SK-N-SH (cell line): ENCODE results near the gene RHEBL1.

ENCODE experiments used
- CTCF ChIP-seq: fragments of 200-600 bp; sonication (generic); IDR thresholded peaks from 2 replicates; pipeline ENCODE4 v1.6.1; 2017; ENCODE audit warnings: antibody characterized with exemption, mild to moderate bottlenecking, moderate library complexity
- IRF3 ChIP-seq: fragments of 150-350 bp; IDR thresholded peaks from 2 replicates; pipeline ENCODE4 v1.6.1; 2016; ENCODE audit warnings: mild to moderate bottlenecking, low read depth, low read length
- JUND ChIP-seq: IDR thresholded peaks from 2 replicates; pipeline ENCODE4 v1.4.0; 2012
- MXI1 ChIP-seq: IDR thresholded peaks from 2 replicates; pipeline ENCODE4 v1.6.1; 2012; ENCODE audit warnings: mild to moderate bottlenecking, low read depth, low read length, improper control_type of control experiment
- RCOR1 ChIP-seq: fragments of 150-350 bp; IDR thresholded peaks from 2 replicates; pipeline ENCODE4 v1.6.1; 2017; ENCODE audit warnings: antibody characterized with exemption, low read length
- USF2 ChIP-seq: fragments of 150-350 bp; IDR thresholded peaks from 2 replicates; pipeline ENCODE4 v1.6.1; 2017; ENCODE audit warnings: antibody characterized with exemption, low read length, low read depth, borderline replicate concordance
- ZBTB33 ChIP-seq: IDR thresholded peaks from 2 replicates; pipeline ENCODE4 v1.4.0; 2012; ENCODE audit warnings: low read depth, borderline replicate concordance

GRCh38 chr12:49041881-49042484 lies 27.8 kb downstream of the RHEBL1 start:
- no peak for TF ChIP-seq USF2
- no peak for TF ChIP-seq CTCF
- TF ChIP-seq MXI1: no peak
- TF ChIP-seq ZBTB33: no peak
- TF ChIP-seq JUND: no peak
- no peak for TF ChIP-seq RCOR1
- no peak for TF ChIP-seq IRF3
